Raji (cell line): Measurements from ENCODE around the gene ZGPAT.

Source experiments
- POLR2A ChIP-seq: IDR thresholded peaks from 2 replicates; pipeline ENCODE4 v1.6.1; 2011; ENCODE audit warnings: low read depth, low read length, control low read depth; ENCODE audit not compliant: insufficient read depth

Gene ZGPAT

GRCh38 chr20:63734111-63734945, 26.5 kb downstream of the ZGPAT start:
- no peak for TF ChIP-seq POLR2A

GRCh38 chr20:63734946-63735858, 27.4 kb downstream of the ZGPAT start:
- TF ChIP-seq POLR2A: no peak

DNA sequence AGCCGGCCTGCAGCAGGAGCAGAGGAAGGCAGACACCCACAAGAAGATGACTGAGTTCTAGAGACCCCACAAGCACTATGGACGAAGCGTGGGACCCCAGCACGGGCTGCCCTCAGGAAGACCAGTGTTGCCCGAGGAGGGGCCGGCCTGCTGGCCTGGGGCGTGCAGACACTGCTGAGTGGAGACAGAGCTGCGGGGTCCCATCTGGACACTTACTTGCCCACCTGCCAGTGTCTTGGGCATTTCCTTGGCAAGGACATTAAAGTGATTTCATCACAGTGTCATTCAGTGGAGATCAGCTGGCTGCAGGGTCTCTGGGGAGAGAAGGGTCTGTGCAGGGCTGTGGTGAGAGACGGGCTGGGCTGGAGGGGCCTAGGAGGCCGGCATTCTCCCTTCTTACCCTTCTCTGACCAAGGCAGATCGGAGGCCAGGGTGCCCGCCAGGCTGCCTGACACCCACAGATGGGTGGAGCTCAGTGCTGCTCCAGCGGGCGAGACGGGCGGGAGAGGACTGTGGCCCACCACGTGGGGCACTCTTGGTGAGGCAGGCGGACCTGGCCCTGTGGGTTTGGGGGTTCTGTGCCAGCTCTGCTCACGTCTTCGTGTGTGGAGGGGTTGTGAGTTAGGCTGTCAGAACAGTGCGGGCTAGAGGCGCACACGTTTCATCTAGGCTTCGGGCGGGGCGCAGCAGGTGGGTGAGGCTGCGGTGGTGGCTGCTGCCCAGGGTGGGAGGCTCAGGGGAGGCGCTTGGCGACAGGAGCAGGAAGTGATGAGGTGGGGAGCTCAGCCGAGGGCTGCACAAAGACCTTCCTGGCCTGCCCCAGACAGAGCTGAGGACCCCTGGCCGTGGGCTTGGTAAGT, 28.2 kb downstream of the ZGPAT start, which contains the start of gene LIME1:
Gene LIME1, plus strand, starts transcription at position 806 of the 860 bp plus-strand sequence. CDS start 886 bp downstream, outside the sequence.
- TF ChIP-seq POLR2A: no peak; the same call in 1 of the 2 replicates

DNA sequence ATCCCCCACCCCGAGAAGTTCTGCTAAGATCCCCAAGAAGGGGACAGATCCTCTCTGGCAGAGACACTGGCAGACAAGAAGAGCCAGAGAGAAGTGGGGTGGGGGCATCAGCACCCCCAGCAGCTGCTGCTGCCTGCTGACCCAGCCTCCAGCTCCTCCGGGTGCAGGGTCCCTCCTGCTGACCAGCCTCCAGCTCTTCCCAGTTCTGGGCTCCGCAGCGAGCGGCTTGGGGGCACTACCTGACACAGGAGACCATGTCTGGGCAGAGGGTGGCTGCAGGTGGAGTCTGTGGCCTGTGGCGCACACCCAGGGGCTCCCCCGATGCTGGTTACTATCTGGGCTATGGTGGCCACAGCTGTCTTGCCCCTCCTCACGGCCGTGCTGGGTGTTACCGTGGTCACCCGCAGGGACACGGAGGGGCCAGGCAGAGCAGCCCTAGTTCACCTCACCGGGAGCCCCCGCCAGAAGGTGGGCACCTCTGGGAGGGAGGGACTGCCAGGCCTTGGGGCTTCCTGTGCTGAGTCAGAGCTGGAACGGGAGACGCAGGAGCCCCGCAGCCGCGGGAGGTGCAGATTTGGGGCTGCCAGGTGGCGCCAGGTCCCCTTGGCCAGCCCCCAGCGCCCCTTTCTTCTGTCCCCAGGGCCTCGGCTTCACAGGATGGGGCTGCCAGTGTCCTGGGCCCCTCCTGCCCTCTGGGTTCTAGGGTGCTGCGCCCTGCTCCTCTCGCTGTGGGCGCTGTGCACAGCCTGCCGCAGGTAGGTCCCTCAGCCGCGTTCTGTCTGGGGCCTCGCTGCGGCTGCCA, 29.3 kb downstream of the ZGPAT start:
- peak; percentile 6 for TF ChIP-seq POLR2A

DNA sequence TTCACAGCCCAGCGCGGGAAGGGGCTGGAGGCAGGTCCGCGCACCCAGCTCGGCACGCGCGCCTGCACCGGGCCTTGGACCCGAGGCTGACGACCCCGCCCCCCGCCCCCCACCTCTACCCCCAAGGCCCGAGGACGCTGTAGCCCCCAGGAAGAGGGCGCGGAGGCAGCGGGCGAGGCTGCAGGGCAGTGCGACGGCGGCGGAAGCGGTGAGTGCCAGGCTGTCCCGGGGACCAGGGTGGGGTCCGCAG, 29.8 kb downstream of the ZGPAT start:
- no peak for TF ChIP-seq POLR2A

DNA sequence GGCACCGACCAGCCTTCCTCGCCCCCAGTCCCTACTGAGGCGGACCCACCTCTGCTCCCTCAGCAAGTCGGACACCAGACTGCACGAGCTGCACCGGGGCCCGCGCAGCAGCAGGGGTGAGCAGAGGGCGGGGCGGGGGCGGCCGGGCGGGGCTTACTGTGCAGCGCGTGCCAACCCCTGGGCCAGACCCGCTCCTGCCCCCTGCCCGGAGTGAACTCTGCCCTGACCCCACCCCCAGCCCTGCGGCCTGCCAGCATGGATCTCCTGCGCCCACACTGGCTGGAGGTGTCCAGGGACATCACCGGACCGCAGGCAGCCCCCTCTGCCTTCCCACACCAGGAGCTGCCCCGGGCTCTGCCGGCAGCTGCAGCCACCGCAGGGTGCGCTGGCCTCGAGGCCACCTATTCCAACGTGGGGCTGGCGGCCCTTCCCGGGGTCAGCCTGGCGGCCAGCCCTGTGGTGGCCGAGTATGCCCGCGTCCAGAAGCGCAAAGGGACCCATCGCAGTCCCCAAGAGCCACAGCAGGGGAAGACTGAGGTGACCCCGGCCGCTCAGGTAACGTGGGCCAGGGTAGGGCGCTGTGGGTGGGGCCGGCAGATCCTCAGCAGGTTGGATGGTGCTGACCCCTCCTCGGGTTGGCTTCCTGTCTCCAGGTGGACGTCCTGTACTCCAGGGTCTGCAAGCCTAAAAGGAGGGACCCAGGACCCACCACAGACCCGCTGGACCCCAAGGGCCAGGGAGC, 30.3 kb downstream of the ZGPAT start:
- peak; percentile 71 for TF ChIP-seq POLR2A

GRCh38 chr20:63738687-63739129, 30.9 kb downstream of the ZGPAT start:
- no peak for TF ChIP-seq POLR2A

- peak; percentile 21; the same call in 1 of the 2 replicates for TF ChIP-seq POLR2A
Observed at GRCh38 chr20:63739130-63740069, 31.6 kb downstream of the ZGPAT start, which contains the start of gene SLC2A4RG. Gene SLC2A4RG, plus strand, starts transcription at chr20:63739776. Its CDS starts 137 bp downstream, at chr20:63739913.

DNA sequence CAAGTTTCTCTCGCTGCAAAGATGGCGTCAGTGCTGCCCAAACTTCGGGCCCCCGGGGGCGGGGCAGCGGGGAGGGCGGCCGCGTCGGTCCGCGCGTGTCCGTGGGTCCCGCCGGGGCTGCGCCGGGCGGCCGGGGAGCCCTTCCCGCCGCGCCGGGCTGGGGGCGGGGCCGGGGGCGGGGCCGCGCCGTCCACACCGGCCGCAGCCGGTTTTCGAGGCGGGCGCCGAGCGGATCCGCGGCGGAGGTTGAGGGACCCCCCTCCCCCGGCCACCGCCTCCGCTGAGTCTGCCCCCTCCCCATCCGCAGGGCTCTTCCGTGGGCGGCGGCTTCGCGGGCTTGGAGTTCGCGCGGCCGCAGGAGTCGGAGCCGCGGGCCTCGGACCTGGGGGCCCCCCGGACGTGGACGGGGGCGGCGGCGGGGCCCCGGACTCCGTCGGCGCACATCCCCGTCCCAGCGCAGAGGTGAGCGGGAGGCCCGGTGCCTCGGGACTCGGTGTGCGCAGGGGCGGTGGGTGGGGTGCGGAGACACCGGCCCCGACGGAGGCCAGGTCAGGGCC, 32.3 kb downstream of the ZGPAT start:
- no peak for TF ChIP-seq POLR2A

GRCh38 chr20:63740627-63741353, 33.0 kb downstream of the ZGPAT start:
- no peak for TF ChIP-seq POLR2A

DNA sequence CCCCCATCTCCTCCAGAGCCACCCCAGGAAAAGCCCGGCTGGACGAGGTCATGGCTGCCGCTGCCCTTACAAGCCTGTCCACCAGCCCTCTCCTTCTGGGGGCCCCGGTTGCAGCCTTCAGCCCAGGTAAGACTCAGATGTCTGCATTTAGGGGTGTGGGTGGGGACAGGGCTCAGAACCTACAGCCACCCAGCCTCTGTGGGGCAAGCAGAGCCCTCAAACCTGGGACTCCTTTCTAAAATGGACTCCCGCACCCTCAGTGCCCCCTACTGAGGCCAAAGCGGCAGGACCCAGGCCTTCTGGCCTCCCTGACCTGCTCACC, 33.5 kb downstream of the ZGPAT start:
- no peak for TF ChIP-seq POLR2A
